ENCODE results near the gene STAM. TPM values are rescaled to one million over a fixed set of nuclear protein-coding genes. Genes with fewer than 3 reads are reported as not detected.

Gene STAM
- total RNA-seq, 6 donors from 2014 or later = 18.9 to 85.1 (median 31.2) TPM

DNA sequence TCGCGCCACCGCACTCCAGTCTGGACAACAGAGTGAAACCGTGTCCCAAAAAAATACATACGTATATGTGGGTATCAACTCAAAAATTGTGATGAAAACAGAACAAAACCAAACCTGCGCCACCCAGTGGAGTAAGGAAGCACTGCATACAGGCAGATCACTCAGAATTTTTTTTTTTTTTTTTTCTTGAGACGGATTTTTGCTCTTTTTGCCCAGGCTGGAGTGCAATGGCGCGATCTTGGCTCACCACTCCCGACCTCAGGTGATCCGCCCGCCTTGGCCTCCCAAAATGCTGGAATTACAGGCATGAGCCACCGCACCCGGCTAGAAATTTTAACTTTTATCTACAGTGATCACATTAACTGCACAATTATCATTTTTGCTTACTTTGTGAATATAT, 99.0 kb downstream of the STAM start:
- DNase-seq = peak in 1 of 2 donors; percentile 48
- Histone ChIP-seq H3K36me3 (no peaks in the 10 kb centered on the region), H3K4me3 (no peak overlapping the region), H3K9me3 (no peaks in the 10 kb centered on the region), H3K27me3 (no peaks in the 10 kb centered on the region), H3K27ac (no peak overlapping the region), H3K4me1 (peaks cover 0 to 10% (median 7%) of the 10 kb centered on the region in 4 donors)
- 32 to 38% methylated on average over 14 of the region's 14 CpGs for WGBS, 2 donors
- peak in 1 of 2 donors; percentile 84 for ATAC-seq (ENCODE audit: low FRiP score in 2 of 2)
- TF ChIP-seq POLR2AphosphoS5 (IDR thresholded peaks at IDR 0.05) (no peak), CTCF (IDR thresholded peaks at IDR 0.05) (peak; percentile 61 to 90 (median 74))

DNA sequence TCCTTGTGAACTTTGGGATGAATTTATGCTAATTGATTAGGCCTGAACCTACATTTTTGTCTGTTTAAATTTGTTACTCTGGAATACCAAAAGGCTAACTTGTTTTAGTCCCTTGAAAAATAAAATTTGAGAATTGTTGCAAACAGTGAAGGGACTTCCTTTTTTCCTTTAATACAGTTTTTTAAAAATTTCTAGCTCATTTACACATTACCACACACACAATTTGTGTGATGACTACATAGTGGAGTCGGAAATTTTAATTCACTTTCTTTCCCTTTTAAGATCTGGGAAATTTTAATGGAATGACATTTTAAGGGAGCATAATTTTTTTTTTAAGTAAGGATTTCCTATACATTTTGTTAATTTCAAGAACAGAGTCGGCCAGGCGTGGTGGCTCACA, 99.5 kb downstream of the STAM start:
- WGBS, 2 donors = 94 to 95% methylated on average over 3 of the region's 3 CpGs
- Histone ChIP-seq H3K27ac (peak overlapping the region in 2 of 4 donors; percentile 33 to 48), H3K36me3 (no peaks in the 10 kb centered on the region), H3K27me3 (no peaks in the 10 kb centered on the region), H3K4me3 (no peak overlapping the region), H3K4me1 (peaks cover 0 to 10% (median 7%) of the 10 kb centered on the region in 4 donors), H3K9me3 (no peaks in the 10 kb centered on the region)
- DNase-seq (no peak), ATAC-seq (ENCODE audit: low FRiP score in 2 of 2) (no peak)
- TF ChIP-seq EP300 (IDR thresholded peaks at IDR 0.05) = no peak
- no peak for TF ChIP-seq CTCF (IDR thresholded peaks at IDR 0.05)
- no peak for TF ChIP-seq POLR2AphosphoS5 (IDR thresholded peaks at IDR 0.05)
- no peak for TF ChIP-seq POLR2A (IDR thresholded peaks at IDR 0.05)

GRCh38 chr10:17744341-17744861, 100.5 kb downstream of the STAM start:
- TF ChIP-seq EP300 (IDR thresholded peaks at IDR 0.05) = no peak
- no peak for TF ChIP-seq POLR2AphosphoS5 (IDR thresholded peaks at IDR 0.05)
- TF ChIP-seq POLR2A (IDR thresholded peaks at IDR 0.05) = no peak
- peak in 1 of 2 donors; percentile 36 for ATAC-seq (ENCODE audit: low FRiP score in 2 of 2)
- Histone ChIP-seq H3K9me3 (no peaks in the 10 kb centered on the region), H3K27ac (peak overlapping the region in 3 of 4 donors; percentile 33 to 48 (median 34)), H3K27me3 (no peaks in the 10 kb centered on the region), H3K36me3 (no peaks in the 10 kb centered on the region), H3K4me3 (no peak overlapping the region), H3K4me1 (peaks cover 0 to 10% (median 7%) of the 10 kb centered on the region in 4 donors)
- no peak for DNase-seq
- WGBS, 2 donors = 41 to 53% methylated on average over 6 of the region's 6 CpGs

- Histone ChIP-seq H3K4me3 (no peak overlapping the region), H3K9me3 (no peaks in the 10 kb centered on the region), H3K4me1 (peaks cover 0 to 8% (median 4%) of the 10 kb centered on the region in 4 donors), H3K27ac (no peak overlapping the region), H3K27me3 (no peaks in the 10 kb centered on the region), H3K36me3 (no peaks in the 10 kb centered on the region)
- WGBS, 2 donors = 85 to 88% methylated on average over 10 of the region's 10 CpGs
- no peak for ATAC-seq (ENCODE audit: low FRiP score in 2 of 2)
- TF ChIP-seq EP300 (IDR thresholded peaks at IDR 0.05) = no peak
- TF ChIP-seq POLR2A (IDR thresholded peaks at IDR 0.05) = no peak
- no peak for TF ChIP-seq POLR2AphosphoS5 (IDR thresholded peaks at IDR 0.05)
- TF ChIP-seq CTCF (IDR thresholded peaks at IDR 0.05) = no peak
- no peak for DNase-seq
Measured at GRCh38 chr10:17747883-17748550, 104.1 kb downstream of the STAM start.

GRCh38 chr10:17749890-17750289, 105.9 kb downstream of the STAM start:
- DNase-seq (no peak), ATAC-seq (ENCODE audit: low FRiP score in 2 of 2) (no peak)
- Histone ChIP-seq H3K36me3 (no peaks in the 10 kb centered on the region), H3K4me3 (no peak overlapping the region), H3K27me3 (no peaks in the 10 kb centered on the region), H3K9me3 (no peaks in the 10 kb centered on the region), H3K4me1 (no peaks in the 10 kb centered on the region), H3K27ac (no peak overlapping the region)
- TF ChIP-seq POLR2AphosphoS5 (IDR thresholded peaks at IDR 0.05) = no peak
- no peak for TF ChIP-seq POLR2A (IDR thresholded peaks at IDR 0.05)
- no peak for TF ChIP-seq EP300 (IDR thresholded peaks at IDR 0.05)
- TF ChIP-seq CTCF (IDR thresholded peaks at IDR 0.05) = no peak
- 96% methylated on average over 8 of the region's 8 CpGs for WGBS, 2 donors
